Activated B cell treated with CpG ODN at 0.5 μM for 24 hours (primary cell): Measurements from ENCODE around the gene ROCK2. TPM values are rescaled to one million over a fixed set of nuclear protein-coding genes. Genes with fewer than 3 reads are reported as not detected.

Experiments
- ATAC-seq: fragments of 200-7000 bp; cut with Tn5 transposase; one replicate; pipeline ENCODE4 v1.10.0; 2021; ENCODE audit warnings: low read depth, mild to moderate bottlenecking, moderate library complexity
- CTCF ChIA-PET: fragments of 350-600 bp; sonication (Branson Sonifier 250); formaldehyde crosslinking; loops from one replicate; lab custom pipeline; 2021; ENCODE audit warnings: antibody characterized with exemption; lab: Charles Lee
- POLR2A ChIA-PET: fragments of 350-600 bp; sonication (Branson Sonifier 250); formaldehyde crosslinking; loops from one replicate; lab custom pipeline; 2021; ENCODE audit warnings: antibody characterized with exemption; lab: Charles Lee
- DNase-seq: peaks from one replicate; pipeline ENCODE4 v3.0.0; 2022
- H3K27ac Mint-ChIP-seq: one replicate; pipeline ENCODE4 v1.8.0; 2020; ENCODE audit warnings: mixed read lengths
- H3K27me3 Mint-ChIP-seq: one replicate; pipeline ENCODE4 v1.8.0; 2021; ENCODE audit warnings: mixed read lengths
- H3K36me3 Mint-ChIP-seq: one replicate; pipeline ENCODE4 v1.8.0; 2021; ENCODE audit warnings: low read depth, mixed read lengths
- H3K4me1 Mint-ChIP-seq: one replicate; pipeline ENCODE4 v1.8.0; 2021; ENCODE audit warnings: mixed read lengths
- H3K4me3 Mint-ChIP-seq: one replicate; pipeline ENCODE4 v1.8.0; 2020; ENCODE audit warnings: mild to moderate bottlenecking, mixed read lengths
- H3K9me3 Mint-ChIP-seq: one replicate; pipeline ENCODE4 v1.8.0; 2020; ENCODE audit warnings: mixed read lengths
- intact Hi-C: fragments of 100-400 bp; cut with micrococcal nuclease; formaldehyde crosslinking; loops from one replicate; pipeline ENCODE4 v1.15.1; 2024
- total RNA-seq: library from RNA; stranded (reverse); gene quantifications from 2 replicates; pipeline ENCODE4 v1.2.3, GENCODE V29; 2022
- TF ChIP-seq, protein P1 (sequence below): fragments of 200-600 bp; IDR thresholded peaks from one replicate; pipeline ENCODE4 v1.8.0; 2022; ENCODE audit warnings: antibody characterized with exemption, mild to moderate bottlenecking

Gene ROCK2
- total RNA-seq, 1 donor from 2014 or later: 18.8 TPM

DNA sequence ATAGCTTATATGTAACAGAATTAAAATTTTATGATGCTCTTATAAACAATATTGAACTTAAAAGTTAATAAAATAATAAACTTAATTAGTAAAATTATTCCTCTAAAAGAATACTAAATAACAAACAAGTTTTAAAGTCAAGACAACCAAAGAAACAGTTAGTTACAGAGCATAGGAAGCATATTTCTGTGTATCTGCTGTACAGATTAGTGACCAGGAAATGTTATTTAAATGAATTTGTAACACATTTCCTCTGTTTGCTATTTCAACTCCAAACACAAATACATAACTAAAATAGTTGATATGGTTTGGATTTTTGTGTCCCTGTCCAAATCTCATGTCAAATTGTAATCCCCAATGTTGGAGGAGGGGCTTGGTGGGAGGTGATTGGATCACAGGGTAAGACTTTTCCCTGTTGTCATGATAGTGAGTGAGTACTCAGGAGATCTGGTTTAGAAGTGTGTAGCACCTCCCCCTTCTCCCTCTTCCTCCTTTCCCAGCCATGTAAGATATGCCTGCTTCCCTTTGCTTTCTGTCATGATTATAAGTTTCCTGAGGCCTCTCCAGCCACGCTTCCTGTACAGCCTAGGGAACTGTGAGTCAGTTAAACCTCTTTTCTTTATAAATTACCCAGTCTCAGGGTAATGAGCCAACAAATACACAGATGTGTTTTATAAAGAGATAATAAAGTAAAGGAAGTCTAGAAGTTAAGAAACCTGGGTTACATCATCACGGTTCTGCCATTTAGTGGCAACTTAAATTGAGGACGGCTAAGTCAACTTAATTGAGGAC is 51.8 kb downstream of the ROCK2 start:
- H3K36me3 Mint-ChIP-seq: no peaks in the 10 kb centered on the region
- H3K9me3 Mint-ChIP-seq: no peaks in the 10 kb centered on the region
- H3K27me3 Mint-ChIP-seq: no peaks in the 10 kb centered on the region
- peaks cover 26% of the 10 kb centered on the region for H3K4me1 Mint-ChIP-seq
- no peak for DNase-seq
- TF ChIP-seq, protein P1, sequence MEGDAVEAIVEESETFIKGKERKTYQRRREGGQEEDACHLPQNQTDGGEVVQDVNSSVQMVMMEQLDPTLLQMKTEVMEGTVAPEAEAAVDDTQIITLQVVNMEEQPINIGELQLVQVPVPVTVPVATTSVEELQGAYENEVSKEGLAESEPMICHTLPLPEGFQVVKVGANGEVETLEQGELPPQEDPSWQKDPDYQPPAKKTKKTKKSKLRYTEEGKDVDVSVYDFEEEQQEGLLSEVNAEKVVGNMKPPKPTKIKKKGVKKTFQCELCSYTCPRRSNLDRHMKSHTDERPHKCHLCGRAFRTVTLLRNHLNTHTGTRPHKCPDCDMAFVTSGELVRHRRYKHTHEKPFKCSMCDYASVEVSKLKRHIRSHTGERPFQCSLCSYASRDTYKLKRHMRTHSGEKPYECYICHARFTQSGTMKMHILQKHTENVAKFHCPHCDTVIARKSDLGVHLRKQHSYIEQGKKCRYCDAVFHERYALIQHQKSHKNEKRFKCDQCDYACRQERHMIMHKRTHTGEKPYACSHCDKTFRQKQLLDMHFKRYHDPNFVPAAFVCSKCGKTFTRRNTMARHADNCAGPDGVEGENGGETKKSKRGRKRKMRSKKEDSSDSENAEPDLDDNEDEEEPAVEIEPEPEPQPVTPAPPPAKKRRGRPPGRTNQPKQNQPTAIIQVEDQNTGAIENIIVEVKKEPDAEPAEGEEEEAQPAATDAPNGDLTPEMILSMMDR: no peak
- peak overlapping the region; percentile 1 for H3K4me3 Mint-ChIP-seq
- CTCF ChIA-PET: no interaction called here
- no peak for ATAC-seq
- no peak overlapping the region for H3K27ac Mint-ChIP-seq
- POLR2A ChIA-PET: no interaction called here
- intact Hi-C loops: no loop called here

DNA sequence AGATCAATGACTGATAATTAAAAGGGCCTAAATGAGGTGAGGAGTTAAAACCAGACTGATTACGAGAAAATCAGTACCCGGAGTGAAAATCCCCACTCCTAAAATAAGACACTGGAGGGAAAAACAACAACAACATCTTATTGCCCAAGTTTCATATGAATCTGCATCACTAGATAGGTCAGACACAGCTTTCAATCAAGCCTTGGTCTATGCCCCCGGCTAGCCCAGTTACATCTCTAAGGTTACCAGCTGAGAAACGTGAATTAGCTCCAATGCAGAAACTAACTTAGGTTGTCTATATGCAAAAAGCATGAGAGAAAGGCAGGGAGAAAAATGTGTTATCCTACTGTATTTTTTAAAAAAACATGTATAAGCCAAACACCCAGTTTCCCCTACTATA is 53.7 kb downstream of the ROCK2 start:
- no peak for ATAC-seq
- Mint-ChIP-seq H3K27me3 (no peaks in the 10 kb centered on the region), H3K9me3 (no peaks in the 10 kb centered on the region), H3K36me3 (peaks cover 5% of the 10 kb centered on the region), H3K4me3 (no peak overlapping the region), H3K4me1 (peaks cover 26% of the 10 kb centered on the region), H3K27ac (no peak overlapping the region)
- DNase-seq: no peak
- POLR2A ChIA-PET: no interaction called here
- CTCF ChIA-PET: no interaction called here
- intact Hi-C loops: no loop called here
- TF ChIP-seq, protein P1: no peak

DNA sequence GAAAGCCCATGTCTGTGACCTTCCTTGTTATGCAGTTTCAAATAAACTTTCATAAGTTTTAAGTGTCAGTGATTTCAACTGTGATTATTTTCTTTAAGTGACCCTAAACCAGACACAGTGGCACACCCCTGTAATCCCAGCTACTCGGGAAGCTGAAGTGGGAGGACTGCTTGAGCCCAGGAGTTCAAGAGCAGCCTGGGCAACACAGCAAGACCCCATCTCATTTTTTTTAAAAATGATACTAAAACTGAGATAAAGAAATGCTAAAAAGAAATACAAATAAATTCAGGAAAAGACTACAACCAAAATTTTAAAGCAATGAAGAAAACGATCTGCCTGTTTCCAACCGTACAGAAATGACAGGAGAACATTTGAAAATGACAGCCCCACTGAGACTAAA is 54.2 kb downstream of the ROCK2 start:
- no peak for DNase-seq
- intact Hi-C loops: no loop called here
- ChIA-PET CTCF (no interaction called here), POLR2A (no interaction called here)
- no peak overlapping the region for H3K27ac Mint-ChIP-seq
- TF ChIP-seq, protein P1: no peak
- peaks cover 26% of the 10 kb centered on the region for H3K4me1 Mint-ChIP-seq
- no peak for ATAC-seq
- H3K36me3 Mint-ChIP-seq: peaks cover 10% of the 10 kb centered on the region
- H3K9me3 Mint-ChIP-seq: no peaks in the 10 kb centered on the region
- H3K27me3 Mint-ChIP-seq: no peaks in the 10 kb centered on the region
- no peak overlapping the region for H3K4me3 Mint-ChIP-seq

DNA sequence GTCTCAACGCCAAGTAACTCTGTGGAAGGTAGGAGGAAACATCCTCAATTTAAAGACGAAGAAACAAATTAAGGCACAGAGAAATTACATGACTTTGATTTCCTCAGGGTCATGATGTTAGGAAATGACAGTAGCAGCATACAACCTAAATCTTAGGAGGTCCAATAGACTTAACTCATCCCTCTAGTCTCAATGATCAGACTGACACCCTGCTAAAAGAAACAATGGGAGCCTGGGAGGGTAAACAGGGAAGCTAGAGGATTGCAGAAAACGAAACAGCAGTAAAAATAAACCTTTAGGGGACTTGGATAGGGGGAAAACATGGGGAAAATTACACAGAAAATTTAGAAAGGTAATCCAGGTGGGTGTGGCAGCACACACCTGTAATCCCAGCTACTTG is 56.0 kb downstream of the ROCK2 start:
- Mint-ChIP-seq H3K4me3 (no peak overlapping the region), H3K9me3 (peaks cover 7% of the 10 kb centered on the region), H3K27ac (no peak overlapping the region), H3K27me3 (no peaks in the 10 kb centered on the region), H3K4me1 (peaks cover 26% of the 10 kb centered on the region), H3K36me3 (peaks cover 27% of the 10 kb centered on the region)
- intact Hi-C loops: no loop called here
- TF ChIP-seq, protein P1: no peak
- CTCF ChIA-PET: no interaction called here
- no peak for ATAC-seq
- POLR2A ChIA-PET: no interaction called here
- DNase-seq: no peak

DNA sequence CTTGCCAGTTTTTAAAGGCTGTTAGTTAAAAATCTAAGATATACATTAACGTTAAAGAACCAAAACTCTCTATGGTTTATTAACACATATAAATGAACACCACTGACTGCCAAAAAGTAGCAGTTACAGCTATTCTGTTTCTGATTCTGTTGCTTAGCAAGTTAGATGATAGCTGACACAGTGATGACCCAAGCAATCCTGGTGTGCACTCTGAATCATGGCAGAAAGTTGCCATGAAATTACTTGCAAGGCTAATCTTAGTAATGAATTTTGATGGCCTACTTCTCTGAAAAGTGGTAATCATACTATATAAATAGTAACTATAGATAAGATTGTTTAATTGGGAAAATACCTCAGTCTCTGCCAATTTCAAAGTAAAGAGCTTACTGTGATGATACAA is 57.7 kb downstream of the ROCK2 start:
- TF ChIP-seq, protein P1: no peak

More for the DNA sequence above, 57.7 kb downstream of the ROCK2 start:
- intact Hi-C loops: no loop called here
- POLR2A ChIA-PET: no interaction called here
- DNase-seq (no peak), ATAC-seq (no peak)
- CTCF ChIA-PET: no interaction called here
- Mint-ChIP-seq H3K4me3 (no peak overlapping the region), H3K27me3 (no peaks in the 10 kb centered on the region), H3K36me3 (peaks cover 38% of the 10 kb centered on the region), H3K27ac (no peak overlapping the region), H3K9me3 (peaks cover 7% of the 10 kb centered on the region), H3K4me1 (peaks cover 15% of the 10 kb centered on the region)
